Iris pigment epithelial cell (primary cell): ENCODE measurements around the gene P2RY2.
"Not testable (repeated sequence)": the region's sequence is repeated elsewhere in the genome, so short reads cannot be mapped to it uniquely, and the experiment has no call there.

Experiments
- DNase-seq: peaks from one replicate; pipeline ENCODE4 v3.0.0-alpha.2; 2011; ENCODE audit warnings: low read depth

P2RY2 gene

DNA sequence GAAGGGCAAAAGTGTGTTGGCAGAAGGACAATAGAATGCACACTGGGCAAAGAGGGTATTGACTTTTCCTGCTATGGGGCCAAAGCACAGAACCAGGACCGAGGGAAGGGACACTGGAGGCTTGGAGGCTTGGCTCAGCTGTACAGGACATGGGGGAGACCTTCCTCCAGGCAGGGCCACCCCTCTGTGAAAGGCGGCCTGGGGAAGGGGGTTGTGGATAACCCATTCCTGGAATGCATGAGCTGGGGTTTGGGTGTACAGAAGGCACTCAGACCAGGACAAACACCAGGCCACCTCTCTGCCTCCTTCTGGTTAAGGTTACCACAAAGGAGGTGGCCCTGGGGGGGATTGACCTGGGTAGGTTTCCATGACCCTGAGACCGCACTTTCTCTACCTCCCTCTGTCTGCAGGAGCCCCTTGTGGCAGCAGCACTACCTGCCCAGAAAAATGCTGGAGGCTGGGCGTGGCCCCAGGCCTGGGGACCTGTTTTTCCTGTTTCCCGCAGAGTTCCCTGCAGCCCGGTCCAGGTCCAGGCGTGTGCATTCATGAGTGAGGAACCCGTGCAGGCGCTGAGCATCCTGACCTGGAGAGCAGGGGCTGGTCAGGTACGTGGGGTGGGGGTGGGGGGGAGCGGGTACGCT is 9.6 kb downstream of the P2RY2 start:
- DNase-seq, result no peak

DNA sequence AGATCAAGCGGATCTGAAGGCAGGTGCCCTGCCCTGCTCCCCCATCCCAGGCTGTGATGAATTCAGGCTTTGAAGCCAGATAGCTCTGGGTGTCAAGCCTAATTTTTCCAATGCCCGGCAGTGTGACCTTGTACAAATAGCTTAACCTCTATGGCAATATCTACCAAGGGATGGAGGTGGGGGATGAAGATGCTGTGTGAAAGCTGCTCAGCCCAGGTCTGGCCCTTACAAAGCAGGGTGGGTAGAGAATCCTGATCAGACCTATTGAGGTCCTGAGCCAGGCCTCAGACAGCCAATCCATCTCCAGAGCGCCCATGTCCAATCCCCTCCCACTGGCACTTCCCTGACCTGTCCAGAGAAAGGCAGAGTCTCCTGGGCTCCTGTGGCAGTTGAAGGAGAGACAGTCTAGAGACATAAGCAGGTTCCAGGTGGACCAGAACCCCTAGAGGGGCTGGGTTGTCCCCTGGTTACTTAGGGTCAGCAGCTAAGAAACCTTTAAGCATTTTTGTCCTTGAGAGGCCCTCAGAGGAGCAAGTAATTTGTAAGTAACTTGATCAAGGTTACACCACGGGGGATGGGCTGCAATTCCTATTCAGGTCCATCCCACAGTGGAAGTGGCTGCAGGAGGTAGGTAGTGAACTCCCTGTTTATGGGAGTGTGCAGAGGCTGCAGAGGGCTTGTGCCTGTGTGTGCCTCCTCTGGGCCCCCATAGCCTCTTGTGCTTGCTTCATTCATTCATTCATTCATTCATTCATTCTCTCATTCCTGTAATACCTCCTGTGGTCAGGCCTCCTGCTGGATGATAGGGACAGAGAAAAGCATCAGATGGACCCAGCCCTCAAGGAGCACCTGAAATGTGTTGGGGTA is 10.4 kb downstream of the P2RY2 start:
- DNase-seq, result no peak

DNA sequence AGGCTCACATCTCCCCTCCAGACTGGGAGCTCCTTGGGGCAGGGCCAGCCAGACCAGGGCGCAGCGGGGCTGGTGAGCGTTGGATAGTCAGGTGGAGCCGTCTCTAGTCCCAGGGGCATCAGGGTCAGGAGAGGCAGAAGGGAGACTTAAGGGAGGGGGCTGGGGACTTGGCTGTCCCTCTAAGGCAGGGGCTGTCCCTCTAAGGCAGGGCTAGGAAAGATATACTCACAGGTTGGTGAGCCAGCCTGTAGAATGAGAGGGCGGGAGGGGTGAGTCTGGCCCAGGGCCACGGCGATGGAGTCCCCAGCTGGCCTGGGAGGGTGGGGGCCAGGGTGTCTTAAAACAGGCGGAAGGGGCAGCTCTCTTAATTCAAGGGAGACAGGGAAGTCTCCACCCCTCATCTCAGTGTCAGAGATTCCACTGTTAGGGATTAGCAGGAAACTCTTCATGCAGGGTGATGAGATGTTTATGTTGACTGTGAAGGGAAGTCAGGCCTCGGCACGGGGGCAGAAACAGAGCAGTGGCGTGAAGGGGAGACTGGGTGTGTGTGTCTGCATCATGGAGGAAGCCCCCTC is 11.3 kb downstream of the P2RY2 start:
- DNase-seq, result no peak

DNA sequence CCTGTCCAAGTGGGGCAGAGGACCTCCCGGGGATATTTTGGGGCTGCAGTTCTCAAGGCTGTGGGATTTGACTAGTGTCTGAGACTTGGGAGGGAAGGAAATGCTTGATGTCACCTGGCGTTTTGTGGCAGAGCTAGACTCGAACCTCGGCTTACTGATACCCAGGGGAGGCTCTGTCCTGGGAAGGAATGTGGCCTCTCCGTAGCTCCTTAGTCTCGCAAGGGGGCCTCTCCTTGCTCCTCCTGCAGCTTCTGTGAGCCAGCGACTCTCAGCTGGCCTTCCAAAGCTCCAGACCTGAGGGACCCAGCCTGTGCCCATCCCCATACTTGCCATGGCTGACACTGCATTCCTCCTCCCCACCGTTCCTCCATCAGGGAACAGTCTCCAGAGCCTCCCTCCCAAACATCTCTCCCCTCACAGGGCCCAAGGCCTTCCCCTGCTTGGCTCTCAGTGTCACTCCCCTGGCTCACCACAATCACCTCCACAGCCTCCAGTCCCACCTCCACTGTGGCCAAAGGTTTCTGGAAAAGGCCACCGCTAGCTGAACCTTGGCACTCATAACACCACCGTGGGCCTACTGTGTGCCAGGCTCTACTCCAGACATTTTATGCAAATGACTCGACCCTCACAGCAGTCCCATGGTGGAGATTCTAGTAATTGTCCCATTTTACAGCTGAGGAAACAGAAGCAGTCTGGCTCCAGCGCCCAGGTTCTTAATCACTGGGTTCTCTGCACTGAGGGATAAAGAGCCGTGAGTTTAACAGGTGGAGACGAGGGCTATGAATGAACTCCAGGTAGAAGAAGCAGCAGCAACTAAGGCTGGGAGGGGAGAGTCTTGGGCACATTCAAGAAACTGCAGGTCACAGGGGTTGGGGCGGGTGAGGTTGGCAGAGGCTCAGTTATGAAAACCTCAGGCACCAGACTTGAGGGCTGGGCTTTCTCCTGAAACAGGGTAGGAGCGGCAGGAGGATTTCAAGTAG is 12.1 kb downstream of the P2RY2 start:
- no peak for DNase-seq

DNA sequence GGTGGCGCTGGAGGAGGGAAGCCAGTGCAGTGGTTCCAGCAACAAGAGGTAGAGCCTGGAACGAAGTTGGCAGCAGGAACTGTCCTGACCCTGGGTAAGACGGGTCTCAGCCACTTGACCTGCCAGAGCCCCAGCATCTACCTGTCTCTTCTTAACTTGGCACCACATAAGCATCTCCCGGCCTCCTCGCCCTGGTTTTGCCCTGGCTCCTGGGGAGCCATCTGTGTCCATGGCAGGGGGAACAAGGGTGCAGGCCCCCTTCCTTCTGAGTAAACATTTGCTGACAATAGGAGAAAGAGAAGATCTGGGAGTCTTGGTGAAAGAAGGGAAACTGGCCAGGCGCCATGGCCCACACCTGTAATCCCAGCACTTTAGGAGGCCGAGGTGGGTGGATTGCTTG is 12.8 kb downstream of the P2RY2 start:
- DNase-seq, result no peak

DNA sequence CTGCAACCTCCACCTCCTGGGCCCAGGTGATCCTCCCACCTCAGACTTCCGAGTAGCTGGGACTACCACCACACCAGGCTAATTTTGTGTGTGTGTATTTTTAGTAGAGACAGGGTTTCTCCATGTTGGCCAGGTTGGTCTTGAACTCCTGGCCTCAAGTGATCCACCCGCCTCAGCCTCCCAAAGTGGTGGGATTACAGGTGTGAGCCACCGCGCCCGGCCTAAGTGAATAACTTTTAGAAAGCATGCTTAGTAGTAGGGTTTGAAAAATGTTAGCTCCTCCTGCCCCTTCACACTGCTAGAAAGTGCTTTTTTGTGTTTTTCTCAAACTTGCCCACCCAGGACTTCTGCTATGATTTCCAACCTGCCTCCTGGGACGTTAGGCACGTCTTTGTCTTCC is 14.4 kb downstream of the P2RY2 start:
- not testable (repeated sequence) for DNase-seq

DNA sequence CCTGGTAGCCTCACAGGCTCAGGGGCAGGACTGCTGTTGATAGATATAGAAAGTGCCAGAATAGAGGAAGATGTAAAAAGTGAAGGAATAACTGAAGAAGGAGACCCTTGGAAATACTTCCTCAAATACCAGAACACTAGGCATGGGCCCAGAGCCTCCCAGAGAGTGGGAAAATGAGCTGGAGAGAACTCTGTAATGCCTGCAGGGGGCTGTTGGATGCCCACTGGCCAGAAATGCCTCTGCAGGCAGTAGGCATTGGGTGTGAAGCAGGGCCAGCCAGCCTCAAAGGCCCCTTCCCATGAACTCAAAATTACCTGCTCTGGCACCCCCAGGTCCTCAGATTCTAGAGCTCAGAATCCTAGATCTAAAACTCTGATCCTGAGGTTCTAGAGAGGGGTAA is 15.1 kb downstream of the P2RY2 start:
- no peak for DNase-seq

DNA sequence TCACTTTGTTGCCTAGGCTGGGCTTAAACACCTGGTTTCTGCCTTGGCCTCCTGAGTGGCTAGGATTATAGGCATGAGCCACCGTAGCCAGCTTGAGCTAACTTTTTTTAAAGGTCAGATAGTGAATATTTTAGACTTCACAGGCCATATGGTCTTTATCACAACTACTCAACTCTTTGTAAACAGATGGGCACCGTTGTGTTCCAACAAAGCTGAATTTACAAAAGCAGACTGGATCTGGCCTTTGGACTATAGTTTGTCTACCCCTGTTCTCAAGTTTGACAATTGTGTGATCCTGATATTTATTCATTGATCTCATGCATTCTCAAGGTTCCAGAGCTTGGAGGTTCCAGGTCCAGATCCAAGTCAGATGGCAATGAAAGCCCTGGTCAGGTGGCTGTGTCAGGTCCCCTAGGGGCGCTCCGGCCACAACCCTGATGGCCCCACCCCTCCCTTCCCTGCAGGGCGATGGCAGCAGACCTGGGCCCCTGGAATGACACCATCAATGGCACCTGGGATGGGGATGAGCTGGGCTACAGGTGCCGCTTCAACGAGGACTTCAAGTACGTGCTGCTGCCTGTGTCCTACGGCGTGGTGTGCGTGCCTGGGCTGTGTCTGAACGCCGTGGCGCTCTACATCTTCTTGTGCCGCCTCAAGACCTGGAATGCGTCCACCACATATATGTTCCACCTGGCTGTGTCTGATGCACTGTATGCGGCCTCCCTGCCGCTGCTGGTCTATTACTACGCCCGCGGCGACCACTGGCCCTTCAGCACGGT is 15.8 kb downstream of the P2RY2 start:
- DNase-seq, result no peak

DNA sequence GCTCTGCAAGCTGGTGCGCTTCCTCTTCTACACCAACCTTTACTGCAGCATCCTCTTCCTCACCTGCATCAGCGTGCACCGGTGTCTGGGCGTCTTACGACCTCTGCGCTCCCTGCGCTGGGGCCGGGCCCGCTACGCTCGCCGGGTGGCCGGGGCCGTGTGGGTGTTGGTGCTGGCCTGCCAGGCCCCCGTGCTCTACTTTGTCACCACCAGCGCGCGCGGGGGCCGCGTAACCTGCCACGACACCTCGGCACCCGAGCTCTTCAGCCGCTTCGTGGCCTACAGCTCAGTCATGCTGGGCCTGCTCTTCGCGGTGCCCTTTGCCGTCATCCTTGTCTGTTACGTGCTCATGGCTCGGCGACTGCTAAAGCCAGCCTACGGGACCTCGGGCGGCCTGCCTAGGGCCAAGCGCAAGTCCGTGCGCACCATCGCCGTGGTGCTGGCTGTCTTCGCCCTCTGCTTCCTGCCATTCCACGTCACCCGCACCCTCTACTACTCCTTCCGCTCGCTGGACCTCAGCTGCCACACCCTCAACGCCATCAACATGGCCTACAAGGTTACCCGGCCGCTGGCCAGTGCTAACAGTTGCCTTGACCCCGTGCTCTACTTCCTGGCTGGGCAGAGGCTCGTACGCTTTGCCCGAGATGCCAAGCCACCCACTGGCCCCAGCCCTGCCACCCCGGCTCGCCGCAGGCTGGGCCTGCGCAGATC is 16.5 kb downstream of the P2RY2 start:
- DNase-seq, result no peak

DNA sequence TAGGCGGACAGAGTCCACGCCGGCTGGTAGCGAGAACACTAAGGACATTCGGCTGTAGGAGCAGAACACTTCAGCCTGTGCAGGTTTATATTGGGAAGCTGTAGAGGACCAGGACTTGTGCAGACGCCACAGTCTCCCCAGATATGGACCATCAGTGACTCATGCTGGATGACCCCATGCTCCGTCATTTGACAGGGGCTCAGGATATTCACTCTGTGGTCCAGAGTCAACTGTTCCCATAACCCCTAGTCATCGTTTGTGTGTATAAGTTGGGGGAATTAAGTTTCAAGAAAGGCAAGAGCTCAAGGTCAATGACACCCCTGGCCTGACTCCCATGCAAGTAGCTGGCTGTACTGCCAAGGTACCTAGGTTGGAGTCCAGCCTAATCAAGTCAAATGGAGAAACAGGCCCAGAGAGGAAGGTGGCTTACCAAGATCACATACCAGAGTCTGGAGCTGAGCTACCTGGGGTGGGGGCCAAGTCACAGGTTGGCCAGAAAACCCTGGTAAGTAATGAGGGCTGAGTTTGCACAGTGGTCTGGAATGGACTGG is 17.2 kb downstream of the P2RY2 start:
- DNase-seq, result no peak

DNA sequence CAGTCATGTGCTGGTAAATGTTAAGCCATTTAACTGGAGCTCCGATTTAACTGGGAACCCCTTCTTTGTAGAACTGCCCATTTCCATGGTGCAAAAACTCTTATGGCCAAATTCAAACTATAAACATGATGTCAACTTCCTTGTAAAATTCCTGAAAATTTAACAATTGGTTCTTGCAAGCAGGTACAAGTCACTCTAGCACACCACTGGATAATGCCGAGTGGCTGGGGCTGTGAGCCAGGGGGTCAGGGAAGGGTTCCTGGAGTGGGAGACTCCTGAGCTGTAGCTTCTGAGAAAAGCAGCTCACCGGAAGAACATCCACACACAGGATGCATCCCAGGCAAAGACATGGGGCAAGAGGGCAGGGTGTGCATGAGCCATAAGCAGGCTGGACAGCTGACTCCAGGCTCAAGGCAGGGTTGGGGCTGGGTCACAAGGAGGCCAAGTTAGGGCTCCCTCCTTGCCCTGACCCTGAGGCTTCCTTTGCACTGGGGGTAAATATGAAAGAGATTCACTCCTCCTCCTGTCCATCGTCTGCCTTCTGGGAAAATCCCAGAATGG is 18.2 kb downstream of the P2RY2 start:
- DNase-seq, result no peak

DNA sequence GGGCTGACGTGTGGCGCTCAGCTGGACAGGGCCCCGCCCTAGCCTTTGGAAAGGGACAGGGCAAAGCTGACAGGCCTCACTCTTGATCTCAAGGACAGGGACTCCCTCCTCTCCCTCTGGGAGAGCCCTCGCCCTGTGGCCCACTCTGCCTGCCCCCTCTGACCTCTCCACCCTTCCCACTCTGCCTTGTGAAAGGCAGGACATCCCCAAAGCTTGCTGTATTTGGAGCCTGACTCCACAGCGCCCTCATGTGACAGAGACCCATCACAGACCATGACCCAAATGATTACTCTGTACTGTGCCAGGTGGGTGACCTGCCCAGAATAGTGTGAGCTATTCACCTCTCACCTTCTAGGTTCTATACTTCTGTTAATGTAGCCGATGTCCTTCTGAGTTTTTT is 18.8 kb downstream of the P2RY2 start:
- peak; percentile 43 for DNase-seq

DNA sequence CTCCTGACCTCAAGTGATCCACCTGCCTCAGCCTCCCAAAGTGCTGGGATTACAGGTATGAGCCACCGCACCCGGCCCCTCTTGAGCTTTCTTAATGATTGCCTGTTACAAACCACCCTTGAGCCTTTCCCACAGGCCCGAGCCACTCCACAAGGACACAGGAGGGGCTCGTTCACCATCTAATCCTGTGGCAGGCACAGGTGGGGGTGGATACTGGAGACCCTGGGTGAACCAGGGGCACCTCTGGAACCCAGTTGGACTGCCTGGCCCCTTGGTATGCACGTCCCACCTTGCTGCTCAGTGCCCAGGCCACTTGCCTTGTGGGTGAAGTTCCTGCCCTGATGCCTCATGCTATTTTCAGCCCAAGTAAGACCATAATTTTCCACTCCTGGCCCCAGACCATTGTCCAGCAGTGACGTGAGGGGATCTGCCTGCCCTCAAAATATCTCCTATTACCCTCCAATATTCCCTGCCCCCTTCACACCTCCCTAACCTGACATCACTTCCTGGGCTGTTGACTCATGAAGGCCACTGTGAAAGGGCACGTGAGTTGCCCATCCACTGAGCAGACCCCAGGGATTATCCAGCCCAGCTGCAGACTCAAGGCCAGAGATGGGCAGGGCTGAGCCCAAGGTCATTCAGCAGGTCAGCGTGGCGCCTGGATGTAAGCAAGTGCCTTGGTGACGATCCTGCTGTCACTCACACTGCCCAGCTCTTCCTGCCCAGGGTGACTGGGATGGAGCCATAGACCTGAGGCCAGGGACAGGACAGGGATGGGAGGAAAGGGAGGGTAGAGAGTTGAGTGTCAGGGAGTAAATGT is 19.6 kb downstream of the P2RY2 start:
- DNase-seq, result peak; percentile 25

DNA sequence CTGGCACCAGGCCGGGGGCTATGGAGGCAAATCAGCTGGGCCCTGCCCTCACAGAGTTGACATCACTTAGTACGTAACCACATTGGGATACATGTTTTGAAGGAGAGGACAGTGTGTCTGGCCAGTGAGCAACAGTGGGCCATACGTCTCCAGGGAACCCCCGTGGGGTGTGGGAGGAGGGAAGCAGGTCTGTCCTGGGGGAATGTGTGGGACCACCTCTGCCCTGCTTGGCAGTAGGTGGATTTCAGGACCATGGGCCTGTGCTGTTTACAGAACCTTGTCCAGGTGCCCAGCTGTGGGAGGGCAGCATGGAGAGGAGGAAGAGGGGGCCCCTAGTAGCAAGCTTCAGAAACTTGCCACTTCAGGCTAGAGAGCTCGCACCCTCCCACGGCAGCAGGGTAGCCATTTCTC is 21.0 kb downstream of the P2RY2 start:
- DNase-seq, result no peak

DNA sequence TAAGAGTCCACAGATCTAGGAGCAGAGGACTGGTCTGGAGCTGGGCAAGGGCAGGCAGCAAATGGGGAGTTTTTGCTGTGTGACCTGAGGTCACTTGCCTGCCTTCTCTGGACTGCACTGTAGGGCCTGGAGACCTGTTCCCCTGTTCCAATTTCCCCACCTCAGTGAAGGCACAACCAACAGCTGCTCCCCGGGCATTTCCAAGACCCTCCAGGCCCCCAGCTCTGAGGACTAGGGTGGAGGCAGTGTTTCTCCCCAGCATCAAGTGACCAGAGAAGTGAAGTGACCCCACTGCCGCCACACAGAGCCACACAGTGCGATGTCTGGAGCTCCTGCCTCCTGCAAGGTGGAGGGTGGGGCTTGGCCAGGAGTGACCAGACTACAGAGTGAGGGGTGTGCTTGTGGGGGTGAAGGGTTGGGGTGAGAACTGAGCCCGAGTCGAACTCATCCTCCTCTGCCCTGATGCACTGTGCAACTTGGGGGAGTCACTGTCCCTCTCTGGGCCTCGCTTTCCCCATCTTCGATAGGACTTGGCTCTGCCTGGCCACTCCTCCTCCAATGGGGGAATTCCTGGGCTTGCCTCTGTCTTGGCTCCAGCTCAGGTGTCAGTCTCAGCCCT is 21.6 kb downstream of the P2RY2 start:
- DNase-seq, result no peak

DNA sequence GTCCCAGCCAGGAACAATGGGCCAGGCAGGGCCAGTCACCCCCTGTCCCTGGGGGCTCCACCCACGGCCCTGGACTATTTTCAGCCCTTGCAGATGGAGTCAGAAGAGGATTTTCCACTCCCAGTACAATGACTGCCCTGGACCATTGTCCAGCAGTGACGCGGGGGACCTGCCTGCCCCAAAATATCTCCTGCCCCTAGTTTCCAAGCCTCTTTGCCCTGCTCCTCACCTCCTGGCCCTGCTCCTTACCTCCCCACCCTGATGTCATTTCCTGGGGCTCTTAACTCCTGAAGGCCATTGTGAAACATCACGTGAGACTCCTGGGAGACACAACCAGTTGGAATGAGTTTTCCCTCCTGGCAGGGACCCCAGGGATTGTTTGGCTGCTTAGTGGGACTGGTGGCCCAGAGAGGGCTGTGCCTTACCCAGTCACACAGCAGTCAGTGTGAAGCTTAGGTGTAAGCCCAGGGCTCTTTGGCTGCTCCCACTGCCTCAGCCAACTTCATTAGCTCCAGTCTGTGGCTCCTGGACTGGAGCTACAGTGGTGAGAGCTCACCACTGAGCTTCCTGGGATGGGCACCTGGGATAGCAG is 22.2 kb downstream of the P2RY2 start:
- peak; percentile 47 for DNase-seq

DNA sequence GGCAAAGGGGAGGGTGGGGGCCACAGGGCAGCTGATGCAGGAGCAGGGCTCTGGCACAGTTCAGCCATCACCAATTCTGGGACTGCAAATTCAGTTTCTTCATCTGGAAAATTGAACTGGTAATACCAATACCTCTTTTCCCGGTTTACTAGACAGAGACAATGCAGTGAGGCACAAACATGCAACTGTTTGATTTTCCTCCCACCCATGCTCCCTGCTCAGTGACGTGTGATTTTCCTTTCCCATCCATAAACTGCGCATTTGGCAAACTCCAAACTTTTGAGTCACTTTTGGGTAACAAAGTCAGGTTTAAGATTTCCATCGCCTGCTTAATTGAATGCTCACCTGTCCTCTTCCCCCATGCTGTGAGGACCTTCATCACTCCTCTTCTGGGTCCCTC is 23.2 kb downstream of the P2RY2 start:
- DNase-seq, result no peak
